TTC549 (cell line): Measurements from ENCODE around the gene LRP1B.

Source experiments
- FAIRE-seq: peaks from 2 replicates; lab custom pipeline; 2012; peaks lifted over from hg19 to GRCh38; lab: Jason Lieb, UNC

LRP1B gene

DNA sequence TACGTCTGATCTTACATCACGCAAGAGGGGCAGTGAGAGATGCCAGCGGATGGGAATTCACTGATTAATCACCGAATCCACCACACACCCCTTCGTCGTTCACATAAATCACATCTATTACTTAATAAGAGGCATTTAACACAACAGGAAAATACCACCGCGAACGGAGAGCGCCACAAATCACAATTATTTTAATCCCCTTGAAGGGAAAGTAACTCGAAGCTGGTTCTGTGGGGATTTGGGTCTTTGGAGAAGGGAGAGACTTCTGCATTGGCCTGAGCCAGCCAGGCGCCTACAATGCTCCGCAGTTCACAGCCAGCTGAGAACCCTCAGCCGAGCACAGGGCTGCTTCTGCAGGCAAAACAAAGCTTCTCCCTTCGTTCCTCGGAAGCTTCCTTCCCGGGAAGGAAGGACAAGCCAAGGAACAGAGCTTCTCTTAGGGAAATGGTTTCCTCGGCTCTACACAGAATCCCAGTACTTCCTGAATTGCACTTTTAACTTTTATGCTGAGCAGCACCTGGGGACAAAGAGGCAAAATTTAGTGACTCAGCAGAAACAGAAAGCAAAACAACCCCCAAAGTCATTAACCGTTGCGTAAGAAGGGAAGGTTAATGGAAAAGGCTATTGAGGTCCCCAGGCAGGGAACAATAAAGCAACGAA, at the start of gene LRP1B:
TSS of gene LRP1B (minus strand) at position 7 of the 660 bp plus-strand sequence. CDS start 287 bp downstream, outside the sequence.
- no peak for FAIRE-seq

DNA sequence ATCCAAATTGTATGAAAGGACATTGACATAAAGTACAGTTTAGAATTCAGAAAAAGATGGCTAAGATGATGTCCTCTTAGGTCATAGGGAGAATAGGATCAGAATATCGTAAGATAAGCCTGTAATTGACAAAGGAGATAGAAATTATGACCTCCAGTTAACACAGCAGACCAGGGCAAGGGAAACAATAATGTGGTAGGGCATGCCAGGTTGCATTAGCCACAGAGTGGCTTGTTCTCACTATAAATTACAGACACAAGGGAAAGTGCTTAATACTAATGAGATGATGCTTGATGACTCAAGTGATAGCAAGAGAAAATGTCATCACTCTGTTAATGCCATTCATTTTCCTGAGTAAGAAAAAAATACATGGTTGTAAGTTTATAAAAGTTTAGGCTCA, 48.9 kb upstream of the LRP1B start:
- no peak for FAIRE-seq

DNA sequence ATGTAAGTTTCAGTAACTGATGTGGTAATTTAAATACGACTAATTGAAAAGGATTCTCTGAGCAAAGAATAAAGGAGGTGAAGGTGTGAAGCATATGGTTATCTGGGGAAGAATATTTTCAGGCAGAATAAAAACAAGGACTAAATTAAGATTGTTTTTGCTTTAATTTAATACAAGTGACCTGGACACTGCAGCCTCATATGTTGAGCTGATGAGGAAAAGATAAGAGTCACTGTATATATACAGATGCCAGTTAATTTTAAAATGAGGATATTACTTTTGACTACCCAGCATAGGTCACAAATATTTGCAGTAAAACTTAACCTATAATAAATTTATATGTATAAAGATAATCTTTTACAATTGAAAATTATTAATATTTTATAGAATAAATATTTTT, 47.8 kb upstream of the LRP1B start:
- peak; percentile 56 for FAIRE-seq

DNA sequence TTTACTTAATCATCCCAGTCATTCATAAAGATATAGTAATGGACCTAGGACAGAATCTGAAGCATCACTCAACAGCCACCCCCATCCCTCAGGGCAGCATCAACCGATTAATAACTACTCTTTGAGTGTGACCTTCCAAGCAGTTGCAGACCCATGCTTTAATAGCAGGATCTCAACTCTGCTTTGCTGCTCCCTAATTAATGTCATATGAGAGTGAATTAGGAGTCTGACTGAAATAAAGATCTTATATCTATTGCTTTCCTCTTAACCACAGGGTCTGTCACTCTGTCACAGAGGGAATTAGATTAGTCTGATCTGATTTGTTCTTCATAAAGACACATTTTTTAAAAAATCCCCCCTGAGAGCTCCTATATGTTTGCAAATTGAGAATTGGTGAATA, 46.1 kb upstream of the LRP1B start:
- FAIRE-seq = no peak

DNA sequence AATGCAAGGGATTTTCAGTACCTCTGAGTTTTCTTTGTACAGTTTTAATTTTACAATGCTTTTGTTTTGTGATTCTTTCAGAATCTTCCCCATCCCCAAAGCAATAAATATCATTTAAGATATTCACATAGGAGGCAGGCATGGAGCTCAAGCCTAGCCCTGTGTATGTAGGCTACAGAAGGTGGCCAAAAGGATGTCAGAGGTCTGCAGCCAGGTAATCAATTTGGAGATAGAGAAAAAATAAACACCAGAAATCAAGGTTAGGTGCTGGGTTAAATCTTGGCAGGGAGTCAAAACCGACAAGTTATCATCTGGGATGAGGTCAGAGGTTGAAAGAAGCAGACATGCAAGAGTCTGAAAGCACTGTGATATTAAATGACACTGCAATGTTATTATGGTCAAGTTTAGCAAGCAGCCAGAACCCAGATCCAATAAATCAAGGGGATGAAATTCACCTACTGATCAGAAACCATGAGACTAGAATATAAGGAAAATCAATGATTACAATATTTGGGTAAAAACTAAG, 45.1 kb upstream of the LRP1B start:
- no peak for FAIRE-seq

DNA sequence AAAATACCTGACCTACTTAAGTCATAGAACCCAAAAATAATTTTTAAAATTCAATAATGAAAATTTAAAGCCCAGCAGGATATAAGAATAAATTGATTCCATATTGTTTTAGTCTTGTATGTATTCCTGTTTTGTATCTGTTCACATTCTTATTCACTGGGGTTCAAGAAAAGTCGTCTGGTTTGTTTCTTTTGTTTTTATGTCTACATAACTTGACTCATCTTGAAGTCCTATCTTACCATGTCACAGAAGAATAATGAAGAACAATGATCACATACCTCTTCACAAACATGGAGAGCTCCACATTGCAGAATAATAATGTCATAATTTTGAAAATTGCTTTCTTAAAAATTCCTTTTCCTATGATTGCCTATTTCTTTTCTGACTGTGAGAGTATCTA, 43.4 kb upstream of the LRP1B start:
- FAIRE-seq = no peak

DNA sequence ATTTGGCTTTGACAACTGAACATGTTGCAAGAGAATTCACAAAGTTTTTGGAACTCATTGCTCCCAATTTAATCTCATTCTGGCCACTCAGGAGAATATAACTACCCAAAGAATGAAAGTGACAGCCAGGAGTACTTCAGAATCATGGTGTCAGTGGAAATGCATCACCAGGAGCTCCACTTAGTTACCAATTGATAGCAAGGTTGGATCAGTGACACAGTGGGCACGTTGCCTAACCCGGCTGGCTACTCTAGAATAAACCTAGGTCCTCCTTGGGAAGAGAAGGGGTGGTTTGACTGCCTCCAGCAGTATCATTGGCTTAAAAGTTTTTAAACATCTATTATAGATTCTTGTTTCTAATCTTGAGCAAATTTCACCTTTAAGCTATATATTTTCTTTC, 40.0 kb upstream of the LRP1B start:
- FAIRE-seq = no peak

DNA sequence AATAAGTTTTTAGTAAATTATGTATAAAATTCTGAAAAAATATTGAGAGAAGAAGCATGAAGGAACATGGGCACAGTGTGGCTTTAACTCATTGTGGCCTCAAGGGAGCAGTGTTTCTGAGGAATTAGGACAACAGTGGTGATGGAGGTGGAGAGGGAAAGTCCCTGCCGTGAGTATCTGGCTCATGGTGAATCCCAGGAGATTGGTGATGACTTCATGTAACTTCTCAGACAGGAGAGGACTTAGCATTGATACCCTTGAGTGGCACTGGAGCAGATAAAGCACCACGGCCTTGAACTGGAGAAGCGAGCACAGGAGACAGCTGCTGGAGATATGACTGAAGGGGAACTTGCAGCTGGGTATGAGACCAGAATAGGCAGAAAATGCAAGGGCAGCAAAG, 35.0 kb upstream of the LRP1B start:
- peak; percentile 82 for FAIRE-seq

DNA sequence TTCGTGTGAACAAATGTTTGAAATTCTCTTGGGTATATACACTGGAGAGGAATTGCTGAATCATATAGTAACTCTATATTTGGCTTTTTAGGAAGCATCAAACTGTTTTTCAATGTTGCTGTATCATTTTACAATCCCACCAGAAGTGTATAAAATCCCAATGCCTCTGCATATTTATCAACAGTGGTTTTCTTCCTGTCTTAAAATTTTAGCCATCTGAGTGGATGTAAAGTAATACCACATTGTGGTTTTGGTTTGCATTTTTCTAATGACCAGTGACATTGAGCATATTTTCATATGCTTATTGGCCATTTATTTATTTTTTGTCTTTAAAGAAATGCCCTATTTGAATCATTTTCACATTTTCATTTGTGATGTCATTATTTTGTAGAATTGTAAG, 22.8 kb upstream of the LRP1B start:
- no peak for FAIRE-seq

DNA sequence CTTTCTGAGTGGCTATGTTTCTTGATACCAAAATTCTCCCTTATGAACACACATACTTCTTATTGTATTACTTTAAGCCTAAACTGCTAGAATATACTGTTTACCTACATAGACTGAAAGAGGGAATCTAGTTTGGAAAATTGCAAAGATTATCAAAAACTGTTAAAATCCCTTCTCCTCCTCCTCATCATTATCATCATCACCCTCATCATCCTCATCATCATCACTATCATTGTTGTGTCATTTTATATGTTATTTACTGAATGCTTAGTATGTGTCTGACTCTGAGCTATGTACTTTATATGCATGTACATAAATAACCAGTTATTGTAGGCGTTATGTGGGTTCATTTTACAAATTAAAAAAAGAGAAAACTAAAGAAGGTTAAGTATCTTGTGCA, 19.6 kb upstream of the LRP1B start:
- FAIRE-seq = no peak

DNA sequence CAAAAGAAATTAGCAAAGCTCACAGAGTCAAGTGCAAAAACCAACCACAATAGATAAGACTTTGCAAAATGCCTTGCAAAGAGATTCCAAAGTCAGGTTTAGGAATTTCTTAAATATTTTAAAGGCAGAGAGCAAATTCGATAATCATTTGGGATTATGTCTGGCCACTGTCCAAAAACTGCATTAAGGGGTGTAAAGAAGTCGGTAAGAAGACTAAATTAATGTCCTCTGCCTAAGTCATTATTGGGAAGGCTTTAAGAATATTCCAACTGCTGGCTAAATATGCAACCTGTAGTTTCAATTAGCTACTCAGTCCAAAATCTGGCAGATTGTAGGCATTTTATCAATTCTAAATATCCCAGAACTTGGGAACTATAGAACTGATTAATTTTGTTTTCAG, 13.7 kb upstream of the LRP1B start:
- FAIRE-seq = no peak

DNA sequence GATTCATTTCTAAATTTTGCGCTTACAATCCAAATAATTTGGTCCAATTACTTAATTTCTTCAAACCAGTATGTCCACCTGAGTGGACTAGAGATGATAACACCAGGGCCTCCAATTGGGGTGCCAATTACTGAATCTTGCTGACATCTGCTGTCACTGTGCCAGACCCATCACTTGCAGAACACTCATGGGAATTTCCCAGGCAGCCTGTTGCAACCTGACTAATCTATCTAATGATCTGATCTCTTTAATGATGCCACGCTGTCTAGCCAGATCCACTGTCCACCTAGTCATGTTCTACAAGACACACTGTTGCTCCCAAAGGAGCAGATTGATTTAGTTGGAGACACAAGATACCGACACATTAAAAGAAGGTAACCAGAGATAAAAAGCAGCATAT, 11.8 kb upstream of the LRP1B start:
- no peak for FAIRE-seq

DNA sequence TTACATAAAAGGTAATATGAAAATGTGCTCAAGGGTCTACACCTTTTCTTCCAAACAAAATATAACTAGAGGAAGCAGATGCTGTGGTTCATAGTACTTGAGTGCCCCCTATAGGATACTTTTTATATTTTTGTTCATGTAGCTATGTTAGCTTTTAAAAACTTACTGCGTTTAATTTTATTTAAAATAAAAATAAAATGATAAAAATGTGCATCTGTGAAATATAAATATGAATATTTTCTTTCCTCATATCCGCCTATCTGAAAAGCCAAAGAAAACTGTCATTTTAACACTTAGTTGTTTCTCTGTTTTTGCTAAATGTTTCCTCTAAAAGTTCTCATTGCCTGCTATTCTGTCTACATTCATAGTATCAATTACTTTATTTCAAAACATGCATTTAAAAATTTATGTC, 9.6 kb upstream of the LRP1B start:
- peak; percentile 97 for FAIRE-seq

DNA sequence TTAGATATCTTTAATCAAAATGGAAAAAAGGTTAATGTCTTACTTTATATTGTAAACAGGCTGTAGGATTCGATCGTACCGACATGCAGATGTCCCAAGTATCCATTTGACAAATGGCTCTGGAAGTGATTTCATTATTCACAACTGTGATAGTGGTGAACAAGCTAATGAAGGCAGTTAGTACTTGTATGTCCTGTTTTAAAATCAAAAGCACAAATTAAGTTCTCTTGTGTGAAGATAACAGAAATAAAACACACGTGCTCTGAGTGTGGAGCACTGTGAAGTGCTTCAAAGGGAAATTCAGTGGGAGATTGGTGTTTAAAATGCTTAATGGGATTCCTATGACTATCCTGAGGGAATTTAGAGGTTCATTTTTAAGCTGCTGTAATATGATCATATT, 8.6 kb upstream of the LRP1B start:
- no peak for FAIRE-seq

DNA sequence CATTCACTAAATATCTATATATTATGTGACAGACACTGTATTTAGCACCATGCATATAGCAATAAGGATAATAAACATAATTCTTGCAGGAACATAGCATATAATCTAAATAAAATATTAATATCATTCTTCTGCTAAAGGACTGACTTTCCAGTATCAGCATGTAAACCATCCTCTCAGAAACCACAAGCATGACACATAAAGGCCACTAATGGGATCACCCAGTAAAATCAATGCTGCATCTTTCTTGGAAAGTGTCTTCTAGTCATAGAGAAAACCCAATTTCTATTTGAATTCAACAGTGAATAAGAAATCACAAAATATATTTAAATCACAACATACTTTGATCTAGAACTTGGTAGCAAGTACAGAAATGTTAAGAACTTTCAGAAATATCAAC, 5.8 kb upstream of the LRP1B start:
- no peak for FAIRE-seq

DNA sequence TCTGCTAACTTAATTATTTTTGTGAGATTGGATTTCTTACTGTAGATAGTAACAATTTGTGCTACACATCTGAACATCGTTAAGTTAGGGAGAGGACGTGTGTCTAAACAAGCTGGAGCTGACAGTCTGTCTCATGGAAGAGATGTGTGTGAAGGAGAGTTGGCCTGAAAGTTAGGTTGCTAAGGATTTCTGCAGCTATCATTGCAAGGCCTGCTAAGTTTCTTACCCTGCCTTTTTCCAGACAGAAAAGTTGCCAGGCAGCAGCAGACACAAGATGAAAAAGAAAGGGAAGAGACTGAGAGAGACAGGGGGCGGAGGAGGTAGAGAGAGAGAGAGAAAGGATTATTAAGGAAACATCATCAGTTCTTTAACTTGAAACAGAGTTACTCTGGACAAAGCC, 4.1 kb upstream of the LRP1B start:
- FAIRE-seq = no peak

DNA sequence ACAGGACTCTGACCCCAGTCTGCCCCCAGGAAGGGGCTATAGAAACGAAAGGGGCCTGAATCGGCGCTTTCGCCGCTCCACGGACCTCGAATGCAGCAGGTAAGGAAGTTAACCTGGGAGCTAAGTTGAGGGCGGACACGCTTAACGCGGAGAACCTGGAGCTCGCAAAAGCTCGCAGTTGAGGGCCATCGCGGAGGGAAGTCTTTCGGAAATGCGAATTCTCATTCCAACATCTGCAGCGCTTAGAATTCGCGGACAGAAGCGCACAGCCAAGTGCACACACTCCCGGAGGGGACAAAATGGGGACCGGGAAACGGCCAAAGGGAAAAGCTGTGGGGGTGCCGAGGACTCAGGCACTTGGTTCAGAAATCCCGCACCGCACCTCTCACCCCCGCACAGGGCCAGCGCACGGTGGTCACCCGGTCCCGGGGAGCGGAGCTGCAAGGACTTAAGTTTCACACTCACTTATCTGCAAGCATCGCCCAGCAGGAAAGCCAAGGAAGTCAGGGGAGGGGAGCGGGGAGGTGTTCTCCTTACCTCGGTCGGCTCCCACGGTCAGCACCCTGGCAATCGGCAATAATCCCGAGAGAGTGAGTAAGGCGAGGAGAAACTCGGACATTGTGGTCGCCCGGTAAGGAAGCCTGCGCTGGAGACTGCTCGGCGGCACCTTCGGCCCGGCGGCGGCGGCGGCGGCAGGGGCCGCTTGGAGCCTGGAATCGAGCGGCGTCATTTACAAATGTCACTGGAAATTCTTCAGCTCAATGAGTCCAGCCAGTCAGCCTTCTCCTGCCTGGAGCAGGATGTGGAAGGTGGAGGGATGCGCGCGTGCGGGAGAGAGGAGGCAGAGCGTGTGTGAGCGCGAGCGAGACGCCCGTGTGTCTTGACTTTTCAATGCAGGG, 456 bp downstream of the LRP1B start:
- no peak for FAIRE-seq

DNA sequence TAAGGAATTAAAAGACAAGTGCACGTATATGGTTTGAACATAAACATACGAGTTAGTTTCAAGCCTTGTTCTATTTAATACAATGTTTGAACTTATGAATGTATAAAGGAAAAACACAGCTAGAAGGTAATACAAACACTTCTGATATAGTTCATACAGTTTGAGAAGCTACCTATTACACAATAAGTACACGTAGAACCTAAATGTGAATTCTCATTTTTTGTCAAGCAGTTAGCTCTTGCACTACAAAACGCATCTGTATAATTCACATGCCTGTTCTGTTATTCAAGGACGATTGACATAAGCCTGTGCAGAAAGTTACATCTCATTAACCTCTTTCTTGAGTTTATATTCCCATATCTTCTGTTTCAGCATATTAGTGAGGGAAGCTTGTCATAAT, 2.7 kb downstream of the LRP1B start:
- no peak for FAIRE-seq

DNA sequence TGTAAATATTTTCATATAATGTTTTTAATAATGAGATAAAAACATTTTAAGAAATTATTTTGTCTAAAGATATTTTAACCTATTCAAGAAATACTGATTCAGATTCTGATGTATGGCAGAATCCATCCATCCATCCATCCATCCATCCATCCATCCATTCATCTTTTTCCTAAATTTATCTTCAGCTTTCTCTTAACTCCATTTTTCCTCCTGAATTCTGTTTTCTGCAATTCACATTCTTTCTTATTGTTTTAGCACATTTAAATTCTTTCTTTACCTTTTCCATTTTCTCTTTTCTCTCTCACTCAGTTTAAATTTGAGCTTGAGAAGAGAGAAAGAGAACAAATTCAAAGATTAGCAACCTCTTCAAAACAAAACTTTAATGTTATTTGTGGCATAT, 3.6 kb downstream of the LRP1B start:
- no peak for FAIRE-seq

DNA sequence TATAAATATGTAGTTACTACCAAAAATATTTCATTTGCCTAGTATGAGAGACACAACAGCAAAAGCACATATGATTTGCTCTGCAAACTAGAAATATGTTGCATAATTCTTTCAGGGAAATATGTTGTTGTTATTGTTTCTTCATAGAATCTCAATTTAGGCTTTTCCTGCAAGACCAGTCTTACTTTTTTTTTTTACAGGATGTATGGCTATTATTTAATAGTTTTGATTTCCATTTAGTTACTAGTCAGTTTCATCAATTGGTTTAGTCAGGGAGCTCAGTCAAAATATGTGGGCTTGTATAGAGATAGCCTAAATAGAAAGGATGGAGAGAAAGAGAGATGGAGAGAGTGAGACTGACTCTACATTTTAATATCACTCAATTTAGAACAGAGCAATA, 6.1 kb downstream of the LRP1B start:
- FAIRE-seq = no peak

DNA sequence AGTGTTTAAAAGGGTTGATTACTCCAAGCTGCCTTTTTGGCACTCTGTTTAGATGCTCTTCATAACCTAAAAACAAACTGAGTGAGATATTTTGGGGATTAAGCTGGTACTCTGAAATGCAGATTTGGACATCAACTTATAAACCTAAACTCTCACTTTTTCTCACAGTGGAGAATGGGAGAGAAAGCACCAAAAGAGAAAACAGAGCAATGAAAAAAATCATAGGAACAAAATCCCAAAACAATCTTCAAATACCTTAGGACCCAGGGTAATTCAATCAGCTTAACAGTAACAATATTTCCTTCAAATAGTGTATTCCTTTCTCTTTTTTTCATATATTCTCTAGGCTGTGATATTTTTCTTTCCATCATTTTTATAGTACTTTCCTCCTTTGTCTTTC, 11.5 kb downstream of the LRP1B start:
- no peak for FAIRE-seq

DNA sequence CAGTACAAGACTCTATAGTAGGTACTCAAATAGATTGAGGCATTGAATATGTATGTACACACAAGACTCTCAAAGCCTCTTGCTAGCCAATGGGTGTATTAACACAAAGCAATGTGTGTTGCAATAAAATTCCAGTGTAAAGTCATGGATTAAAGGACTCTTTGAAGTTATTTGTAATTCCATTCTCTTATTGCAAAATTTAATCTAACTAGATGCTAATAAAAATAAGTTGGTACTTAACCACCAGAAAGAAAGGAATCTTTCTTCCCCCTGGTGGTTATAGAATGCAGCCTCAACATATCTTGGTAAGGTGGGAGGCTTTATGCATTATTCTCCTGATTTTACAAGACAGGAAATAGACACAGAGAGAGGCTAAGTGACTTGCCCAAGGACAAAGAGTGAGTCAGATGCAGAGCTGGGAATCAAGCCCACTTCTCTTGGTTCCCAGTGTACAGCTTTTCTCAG, 18.0 kb downstream of the LRP1B start:
- FAIRE-seq = no peak

DNA sequence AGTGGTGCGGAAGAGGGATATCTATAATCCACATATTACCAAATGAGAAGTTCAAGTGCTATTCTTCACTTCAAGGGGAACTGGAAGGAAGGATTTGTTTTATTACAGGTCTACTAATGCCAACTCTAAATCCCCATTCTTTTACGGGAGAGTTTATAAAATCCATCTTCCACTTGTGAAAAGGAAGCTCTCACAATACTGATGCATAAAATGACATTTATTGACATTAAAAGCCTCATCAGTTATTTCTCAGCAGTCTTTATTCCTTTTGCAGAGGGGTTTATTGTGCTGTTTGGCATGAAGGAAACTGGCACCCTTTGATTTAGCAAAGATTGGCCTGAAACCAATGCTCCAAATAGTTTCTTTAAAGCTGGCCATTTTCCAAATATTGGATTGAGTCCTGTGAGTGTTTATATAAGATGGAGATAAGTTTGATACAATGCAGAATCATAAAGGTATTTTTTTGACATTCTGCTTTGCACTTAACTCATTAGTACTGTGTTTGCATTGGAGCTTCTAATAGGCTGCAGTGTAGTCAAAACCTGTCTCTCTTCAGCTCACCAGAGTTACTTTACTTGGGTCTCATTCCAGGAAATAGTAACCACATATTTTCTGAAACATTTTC, 26.6 kb downstream of the LRP1B start:
- FAIRE-seq = no peak
